NCI-H82 (cell line): ENCODE measurements around the gene CSNK1G1.

Experiments
- DNase-seq: peaks from one replicate; lab custom pipeline; 2025; lab: John Stamatoyannopoulos, UW

CSNK1G1 gene

DNA sequence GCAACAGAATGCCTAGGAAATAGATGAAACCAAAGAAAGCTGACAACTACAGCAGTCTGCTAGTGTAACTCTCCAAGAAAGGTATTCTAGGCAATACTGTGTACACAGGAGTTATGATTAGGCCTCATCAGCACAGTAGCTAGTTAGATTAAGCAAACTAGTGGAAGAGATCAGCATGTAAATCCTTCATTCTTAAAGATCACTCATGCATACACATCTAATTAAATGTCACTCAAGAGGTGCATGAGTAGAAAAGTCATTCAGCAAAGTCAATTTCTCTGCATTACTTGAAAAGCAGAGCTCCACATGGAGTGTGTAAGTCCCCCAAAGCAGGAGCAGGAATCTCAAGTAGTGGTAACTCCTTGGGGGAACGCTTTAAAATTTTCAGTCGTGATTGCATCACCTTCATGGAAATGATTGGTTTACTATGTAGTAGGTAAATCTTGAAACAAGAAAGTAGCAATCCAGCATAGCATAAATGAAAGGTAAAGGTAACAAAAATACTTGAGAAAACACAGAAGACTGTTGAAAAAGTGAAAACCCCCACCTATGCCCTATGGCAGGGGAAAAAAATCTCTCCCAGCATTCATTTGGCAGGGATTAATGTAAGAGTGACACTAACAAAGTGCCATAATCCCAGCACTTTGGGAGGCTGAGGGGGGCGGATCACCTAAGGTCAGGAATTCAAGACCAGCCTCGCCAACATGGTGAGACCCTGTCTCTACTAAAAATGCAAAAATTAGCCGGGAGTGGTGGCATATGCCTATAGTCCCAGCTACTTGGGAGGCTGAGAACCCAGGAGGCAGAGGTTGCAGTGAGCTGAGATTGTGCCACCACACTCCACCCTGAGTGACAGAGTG, 163.8 kb downstream of the CSNK1G1 start:
- DNase-seq = peak; percentile 82

- no peak for DNase-seq
These were observed 168.4 kb downstream of the CSNK1G1 start for GRCh38 chr15:64187396-64188191.

DNA sequence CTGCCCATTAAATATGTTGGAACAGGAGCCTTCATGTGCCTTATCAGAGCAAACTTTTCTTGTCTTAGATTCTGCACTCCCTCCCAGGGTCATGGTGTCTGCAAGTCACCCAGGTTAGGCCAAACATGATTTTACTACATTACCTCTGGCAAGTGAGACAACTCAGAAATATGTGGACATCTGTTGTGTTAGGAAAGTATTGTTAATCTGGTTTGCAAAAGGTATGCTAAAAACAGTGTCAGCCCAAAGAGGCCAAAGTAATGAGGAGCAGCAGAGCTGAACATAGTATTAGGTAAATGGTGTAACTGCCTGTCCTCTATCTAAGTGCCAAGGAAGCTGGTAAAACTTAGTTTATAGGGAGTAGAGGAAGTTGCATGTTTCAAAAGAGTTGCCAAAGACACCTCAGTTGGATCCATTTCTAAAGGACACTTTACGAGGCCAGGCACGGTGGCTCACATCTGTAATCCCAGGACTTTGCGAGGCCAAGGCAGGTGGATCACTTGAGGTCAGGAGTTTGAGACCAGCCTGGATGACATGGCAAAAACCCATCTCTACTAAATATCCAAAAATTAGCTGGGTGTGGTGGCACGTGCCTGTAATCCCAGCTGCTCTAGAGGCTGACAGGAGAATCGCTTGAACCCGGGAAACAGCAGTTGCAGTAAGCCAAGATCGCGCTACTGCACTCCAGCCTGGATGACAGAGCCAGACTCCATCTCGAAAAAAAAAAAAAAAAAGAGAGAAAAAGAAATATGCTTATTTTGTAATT, 170.6 kb downstream of the CSNK1G1 start:
- DNase-seq = peak; percentile 62

GRCh38 chr15:64182859-64183370, 173.1 kb downstream of the CSNK1G1 start:
- no peak for DNase-seq

GRCh38 chr15:64180235-64180824, 175.6 kb downstream of the CSNK1G1 start:
- no peak for DNase-seq

DNA sequence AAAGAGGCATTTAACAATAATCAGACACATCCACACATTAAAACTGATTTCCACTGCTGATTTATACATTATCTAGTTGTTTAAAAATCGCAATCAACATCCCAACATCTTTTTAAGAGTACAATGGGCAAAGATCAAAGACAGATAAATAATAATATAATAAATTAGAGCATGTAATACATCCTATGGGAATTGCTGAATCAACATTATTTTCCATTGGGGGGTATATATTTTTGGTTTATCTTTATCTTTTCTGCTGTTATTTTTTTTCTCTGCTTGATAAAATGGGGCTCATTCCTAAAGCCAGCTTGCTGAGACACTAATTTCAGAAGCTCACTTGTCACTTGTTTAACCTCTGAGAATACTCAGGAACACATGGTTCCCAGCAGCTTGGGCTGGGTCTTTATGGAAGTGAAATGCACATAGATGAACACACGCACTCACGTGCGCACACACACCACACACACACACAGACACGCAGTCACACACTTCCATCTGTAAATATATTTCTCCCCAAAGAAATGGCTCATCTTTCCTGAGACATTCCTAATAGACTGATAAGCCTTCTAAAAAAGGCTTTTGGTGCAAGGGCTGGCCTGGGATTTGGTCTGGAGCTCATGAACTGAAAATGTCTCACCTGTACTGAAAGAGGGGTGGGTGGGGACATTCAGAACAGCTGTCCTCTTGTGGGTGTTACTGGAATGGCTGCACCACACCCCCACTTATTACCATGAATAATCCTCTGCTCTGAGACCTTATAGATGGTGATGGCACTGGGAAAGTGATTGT, 189.7 kb downstream of the CSNK1G1 start:
- peak; percentile 30 for DNase-seq

- no peak for DNase-seq
These were observed 191.5 kb downstream of the CSNK1G1 start for GRCh38 chr15:64164436-64164835.

GRCh38 chr15:64163659-64164362, 192.2 kb downstream of the CSNK1G1 start:
- no peak for DNase-seq

DNA sequence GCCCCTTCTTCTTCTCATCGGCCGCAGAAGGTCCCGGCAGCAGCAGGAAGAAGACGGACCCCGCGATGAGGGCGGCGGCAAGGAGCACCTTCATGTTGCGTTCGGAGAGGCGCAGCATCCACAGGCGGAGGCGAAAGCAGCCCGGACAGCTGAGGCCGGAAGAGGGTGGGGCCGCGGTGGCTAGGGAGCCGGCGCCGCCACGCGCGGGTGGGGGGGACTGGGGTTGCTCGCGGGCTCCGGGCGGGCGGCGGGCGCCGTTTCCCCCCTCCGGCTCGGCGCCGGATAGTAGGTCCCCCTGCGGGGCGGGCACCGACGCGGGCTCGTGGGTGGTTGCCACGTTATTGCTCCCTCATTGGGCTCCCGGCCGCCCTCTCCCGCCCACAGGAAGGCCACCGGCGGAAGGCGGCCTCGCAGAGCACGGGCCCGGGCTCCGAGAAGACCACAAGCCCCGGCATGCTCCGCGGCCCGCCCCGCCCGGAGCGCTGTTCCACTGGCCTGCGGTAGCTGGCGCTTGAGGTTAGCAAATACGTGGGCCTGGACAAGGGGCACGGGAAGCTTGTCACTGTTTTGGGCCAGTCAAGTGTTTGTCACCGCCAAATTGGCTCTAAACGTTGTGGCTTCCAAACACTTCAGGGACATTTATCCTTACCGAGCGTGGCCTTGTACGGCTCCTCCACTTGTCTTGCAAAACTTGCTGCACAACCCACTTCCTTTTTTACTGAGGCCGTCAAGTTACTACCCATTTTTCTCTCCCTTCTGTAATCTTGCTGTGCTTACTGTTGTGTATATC, 192.9 kb downstream of the CSNK1G1 start, which contains the start of gene PPIB:
Gene PPIB (minus strand): TSS at position 154 of the 790 bp plus-strand sequence. CDS start 36 bp downstream, at position 118.
- peak; percentile 98 for DNase-seq

GRCh38 chr15:64162478-64162868, 193.5 kb downstream of the CSNK1G1 start:
- DNase-seq = no peak

- DNase-seq = no peak
These were observed 194.1 kb downstream of the CSNK1G1 start for GRCh38 chr15:64161688-64162477.

GRCh38 chr15:64158363-64159134, 197.4 kb downstream of the CSNK1G1 start:
- DNase-seq = no peak

DNA sequence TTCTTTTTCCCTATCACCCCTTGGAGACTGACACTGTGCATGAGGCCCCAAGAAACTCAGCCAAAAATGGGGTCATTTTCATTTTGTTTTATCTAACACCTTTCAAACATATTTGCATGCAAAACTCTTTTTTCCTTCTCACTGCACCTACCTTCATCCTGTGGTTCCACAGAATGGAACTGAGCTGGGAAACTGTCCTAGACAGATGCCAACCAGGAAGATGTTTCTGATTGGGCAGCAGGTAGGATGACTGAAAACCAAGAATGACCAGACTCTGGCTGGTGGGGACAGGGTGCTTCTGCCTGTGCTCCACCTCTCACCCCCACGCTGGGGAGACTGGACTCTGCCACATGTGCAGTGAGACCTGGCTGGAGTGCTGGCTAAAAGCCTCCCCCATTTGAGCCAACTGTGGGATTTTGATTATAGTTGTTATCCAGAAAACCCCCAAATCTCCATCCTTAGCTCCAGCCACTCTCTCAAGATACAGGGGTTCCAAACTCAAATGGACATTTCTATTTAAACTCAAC, 198.3 kb downstream of the CSNK1G1 start:
- DNase-seq = no peak

- no peak for DNase-seq
These were observed 199.2 kb downstream of the CSNK1G1 start for GRCh38 chr15:64156652-64157331.

DNA sequence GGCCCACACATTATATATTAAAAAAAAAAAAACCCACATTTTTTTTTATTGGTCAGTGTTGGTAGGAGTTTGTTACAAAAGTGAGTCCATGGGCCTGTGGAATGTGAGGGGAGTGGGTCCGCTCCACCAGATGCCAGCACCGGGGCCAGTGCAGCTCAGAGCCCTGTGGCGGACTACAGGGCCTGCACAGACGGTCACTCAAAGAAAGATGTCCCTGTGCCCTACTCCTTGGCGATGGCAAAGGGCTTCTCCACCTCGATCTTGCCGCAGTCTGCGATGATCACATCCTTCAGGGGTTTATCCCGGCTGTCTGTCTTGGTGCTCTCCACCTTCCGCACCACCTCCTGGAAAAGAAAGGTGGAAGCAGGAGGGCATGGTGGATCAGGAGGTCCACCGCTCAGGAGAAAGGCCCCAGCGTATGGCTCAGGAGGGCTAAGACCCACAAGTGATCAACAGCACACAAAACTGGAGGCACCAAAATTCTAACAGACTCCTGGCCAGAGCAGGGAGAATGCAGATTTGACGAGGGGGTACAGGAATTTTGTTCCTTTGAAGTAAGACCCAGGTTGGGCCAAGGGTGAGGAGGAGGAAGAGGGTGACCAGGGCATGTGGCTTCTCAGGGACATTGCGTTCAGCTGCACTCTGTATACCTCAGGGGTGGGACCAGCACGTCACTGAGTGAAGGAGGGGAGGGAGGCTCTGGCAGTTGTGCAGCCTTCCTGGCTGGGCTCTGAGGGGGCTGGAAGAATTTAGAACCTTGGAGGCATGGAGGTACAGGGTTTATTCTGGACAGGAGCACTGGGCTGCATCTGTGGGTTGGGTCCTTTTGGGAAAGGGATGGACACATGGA, 199.9 kb downstream of the CSNK1G1 start:
- no peak for DNase-seq
